DND-41 (cell line): ENCODE results near the gene FGFR2.

Experiments used
- ATAC-seq: fragments of 200-7000 bp; cut with Tn5 transposase; 3 replicates; pipeline ENCODE4 v1.9.1; 2021; ENCODE audit warnings: low read depth; ENCODE audit not compliant: insufficient read depth
- DNase-seq: peaks from one replicate; pipeline ENCODE4 v3.0.0-alpha.2; 2020
- H2AFZ ChIP-seq: 2 replicates; pipeline ENCODE4 v1.6.0; 2012; ENCODE audit warnings: low read depth, low read length
- H3K27ac ChIP-seq: 2 replicates; pipeline ENCODE4 v1.5.1; 2012; ENCODE audit warnings: low read length, inconsistent platforms
- H3K27me3 ChIP-seq: fragments of 200-600 bp; sonication (generic); 2 replicates; pipeline ENCODE4 v1.6.0; 2012; ENCODE audit warnings: low read length, mild to moderate bottlenecking, inconsistent platforms; ENCODE audit not compliant: insufficient read depth, poor library complexity
- H3K36me3 ChIP-seq: 2 replicates; pipeline ENCODE4 v1.5.1; 2012; ENCODE audit warnings: low read length, inconsistent platforms; ENCODE audit not compliant: insufficient read depth
- H3K4me1 ChIP-seq: 2 replicates; pipeline ENCODE4 v1.5.1; 2012; ENCODE audit warnings: mild to moderate bottlenecking, low read length; ENCODE audit not compliant: insufficient read depth
- H3K4me2 ChIP-seq: 2 replicates; pipeline ENCODE4 v1.6.0; 2012; ENCODE audit warnings: mild to moderate bottlenecking, moderate library complexity, low read length, inconsistent platforms; ENCODE audit not compliant: insufficient read depth
- H3K4me3 ChIP-seq, 2 experiments: fragments of 200-600 bp in 1 of 2; shearing (Covaris generic) in 1 of 2; 2 replicates each; pipeline ENCODE4 v1.5.1; 2012 to 2016; ENCODE audit warnings: inconsistent platforms in 2 of 2, low read length in 2 of 2, mild to moderate bottlenecking in 2 of 2, low read depth in 1 of 2, moderate library complexity in 1 of 2
- H3K79me2 ChIP-seq: 2 replicates; pipeline ENCODE4 v1.6.0; 2012; ENCODE audit warnings: low read length, inconsistent platforms; ENCODE audit not compliant: insufficient read depth
- H3K9ac ChIP-seq: 2 replicates; pipeline ENCODE4 v1.6.0; 2012; ENCODE audit warnings: low read depth, mild to moderate bottlenecking, inconsistent platforms, low read length, moderate library complexity
- H3K9me3 ChIP-seq: 2 replicates; pipeline ENCODE4 v1.5.1; 2012; ENCODE audit warnings: low read length, moderate library complexity, mild to moderate bottlenecking, inconsistent platforms; ENCODE audit not compliant: insufficient read depth, severe bottlenecking
- H4K20me1 ChIP-seq: 2 replicates; pipeline ENCODE4 v1.6.0; 2012; ENCODE audit warnings: low read length; ENCODE audit not compliant: insufficient read depth
- EZH2 ChIP-seq: IDR thresholded peaks from 3 replicates; pipeline ENCODE4 v1.6.1; 2012; ENCODE audit warnings: borderline replicate concordance, low read depth, mild to moderate bottlenecking, moderate library complexity, low read length, inconsistent platforms; ENCODE audit not compliant: severe bottlenecking
- TF ChIP-seq, protein P1 (sequence below): IDR thresholded peaks from 2 replicates; pipeline ENCODE4 v1.5.1; 2012; ENCODE audit warnings: borderline replicate concordance, low read length, moderate library complexity, mild to moderate bottlenecking; ENCODE audit not compliant: poor library complexity, severe bottlenecking; ENCODE audit errors: extremely low read depth

The FGFR2 gene

GRCh38 chr10:121469797-121470606, 128.2 kb downstream of the FGFR2 start:
- Histone ChIP-seq H3K27ac (no peak overlapping the region), H3K4me3 (no peak overlapping the region), H3K36me3 (no peaks in the 10 kb centered on the region), H2AFZ (no peak overlapping the region), H3K9ac (no peak overlapping the region), H3K4me1 (no peaks in the 10 kb centered on the region), H3K9me3 (no peaks in the 10 kb centered on the region), H4K20me1 (no peaks in the 10 kb centered on the region), H3K27me3 (no peaks in the 10 kb centered on the region), H3K79me2 (no peaks in the 10 kb centered on the region), H3K4me2 (no peak overlapping the region)
- DNase-seq (no peak), ATAC-seq (no peak)
- TF ChIP-seq, protein P1, sequence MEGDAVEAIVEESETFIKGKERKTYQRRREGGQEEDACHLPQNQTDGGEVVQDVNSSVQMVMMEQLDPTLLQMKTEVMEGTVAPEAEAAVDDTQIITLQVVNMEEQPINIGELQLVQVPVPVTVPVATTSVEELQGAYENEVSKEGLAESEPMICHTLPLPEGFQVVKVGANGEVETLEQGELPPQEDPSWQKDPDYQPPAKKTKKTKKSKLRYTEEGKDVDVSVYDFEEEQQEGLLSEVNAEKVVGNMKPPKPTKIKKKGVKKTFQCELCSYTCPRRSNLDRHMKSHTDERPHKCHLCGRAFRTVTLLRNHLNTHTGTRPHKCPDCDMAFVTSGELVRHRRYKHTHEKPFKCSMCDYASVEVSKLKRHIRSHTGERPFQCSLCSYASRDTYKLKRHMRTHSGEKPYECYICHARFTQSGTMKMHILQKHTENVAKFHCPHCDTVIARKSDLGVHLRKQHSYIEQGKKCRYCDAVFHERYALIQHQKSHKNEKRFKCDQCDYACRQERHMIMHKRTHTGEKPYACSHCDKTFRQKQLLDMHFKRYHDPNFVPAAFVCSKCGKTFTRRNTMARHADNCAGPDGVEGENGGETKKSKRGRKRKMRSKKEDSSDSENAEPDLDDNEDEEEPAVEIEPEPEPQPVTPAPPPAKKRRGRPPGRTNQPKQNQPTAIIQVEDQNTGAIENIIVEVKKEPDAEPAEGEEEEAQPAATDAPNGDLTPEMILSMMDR, result no peak
- TF ChIP-seq EZH2, result no peak

DNA sequence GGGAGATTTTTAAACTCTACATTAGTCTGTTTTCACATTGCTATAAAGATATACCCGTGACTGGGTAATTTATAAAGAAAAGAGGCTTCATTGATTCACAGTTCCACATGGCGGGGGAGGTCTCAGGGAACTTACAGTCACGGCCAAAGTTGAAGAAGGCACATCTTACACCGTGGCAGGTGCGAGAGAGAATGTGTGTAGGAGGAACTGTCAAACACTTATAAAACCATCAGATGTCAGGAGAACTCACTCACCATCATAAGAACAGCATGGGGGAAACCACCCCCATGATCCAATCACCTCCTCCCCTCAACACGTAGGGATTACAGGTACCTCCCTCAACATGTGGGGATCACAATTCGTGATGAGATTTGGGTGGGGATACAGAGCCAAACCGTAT, 129.5 kb downstream of the FGFR2 start:
- Histone ChIP-seq H3K36me3 (no peaks in the 10 kb centered on the region), H3K27me3 (no peaks in the 10 kb centered on the region), H3K4me1 (no peaks in the 10 kb centered on the region), H3K9ac (no peak overlapping the region), H2AFZ (no peak overlapping the region), H4K20me1 (no peaks in the 10 kb centered on the region), H3K4me2 (no peak overlapping the region), H3K9me3 (no peaks in the 10 kb centered on the region), H3K4me3 (no peak overlapping the region), H3K79me2 (no peaks in the 10 kb centered on the region), H3K27ac (no peak overlapping the region)
- TF ChIP-seq, protein P1, result no peak
- TF ChIP-seq EZH2, result no peak
- DNase-seq (no peak), ATAC-seq (no peak)

DNA sequence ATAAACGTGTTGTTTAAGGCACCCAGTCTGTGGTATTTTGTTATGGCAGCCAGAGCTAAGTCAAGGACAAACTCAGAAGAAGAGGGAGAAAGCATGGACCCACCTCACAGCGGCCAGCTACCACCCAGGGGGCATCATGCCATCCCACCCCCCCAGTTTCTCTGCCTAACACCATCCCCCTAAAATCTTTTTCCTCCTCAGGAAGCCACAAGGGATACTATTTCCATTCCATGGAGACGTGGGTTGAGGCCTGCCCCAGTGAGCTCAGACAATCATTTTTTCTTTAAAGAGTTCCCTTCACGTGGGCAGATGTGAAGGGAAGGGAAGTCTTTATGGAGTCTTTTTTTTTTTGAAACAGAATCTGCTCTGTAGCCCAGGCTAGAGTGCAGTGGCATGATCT, 131.8 kb downstream of the FGFR2 start:
- Histone ChIP-seq H4K20me1 (no peaks in the 10 kb centered on the region), H3K4me1 (no peaks in the 10 kb centered on the region), H3K9me3 (no peaks in the 10 kb centered on the region), H3K4me2 (no peak overlapping the region), H3K4me3 (no peak overlapping the region), H3K27ac (no peak overlapping the region), H3K79me2 (no peaks in the 10 kb centered on the region), H2AFZ (no peak overlapping the region), H3K36me3 (no peaks in the 10 kb centered on the region), H3K9ac (no peak overlapping the region), H3K27me3 (no peaks in the 10 kb centered on the region)
- ATAC-seq (no peak), DNase-seq (no peak)
- TF ChIP-seq, protein P1, result no peak
- TF ChIP-seq EZH2, result no peak
